Smooth muscle cell (in vitro differentiated cells): Measurements from ENCODE around the gene NEO1. TPM values are rescaled to one million over a fixed set of nuclear protein-coding genes. Genes with fewer than 3 reads are reported as not detected.

ENCODE experiments used
- DNase-seq: peaks from one replicate; lab custom pipeline; 2025; ENCODE audit not compliant: unreplicated experiment; lab: John Stamatoyannopoulos, UW
- H2AFZ ChIP-seq: fragments of 200-600 bp; sonication (generic); 2 replicates; pipeline ENCODE4 v1.6.0; 2016; ENCODE audit warnings: antibody characterized with exemption, low read depth, mild to moderate bottlenecking
- H3F3A ChIP-seq: fragments of 200-600 bp; sonication (generic); 2 replicates; pipeline ENCODE4 v1.6.0; 2017; ENCODE audit warnings: antibody characterized with exemption, low read depth
- H3K27ac ChIP-seq: fragments of 200-600 bp; sonication (generic); 2 replicates; pipeline ENCODE4 v1.5.1; 2016; ENCODE audit warnings: low read depth, mild to moderate bottlenecking
- H3K27me3 ChIP-seq: fragments of 200-600 bp; sonication (generic); 2 replicates; pipeline ENCODE4 v1.6.1; 2016; ENCODE audit warnings: low read depth, mild to moderate bottlenecking
- H3K36me3 ChIP-seq: fragments of 200-600 bp; sonication (generic); 2 replicates; pipeline ENCODE4 v1.5.1; 2016; ENCODE audit warnings: low read depth
- H3K4me1 ChIP-seq: fragments of 200-600 bp; sonication (generic); 2 replicates; pipeline ENCODE4 v1.5.1; 2016; ENCODE audit warnings: low read depth
- H3K4me2 ChIP-seq: fragments of 200-600 bp; sonication (generic); 2 replicates; pipeline ENCODE4 v1.6.0; 2016; ENCODE audit warnings: mild to moderate bottlenecking
- H3K4me3 ChIP-seq: fragments of 200-600 bp; sonication (generic); 2 replicates; pipeline ENCODE4 v1.5.1; 2016; ENCODE audit warnings: mild to moderate bottlenecking
- H3K79me2 ChIP-seq: fragments of 200-600 bp; sonication (generic); 2 replicates; pipeline ENCODE4 v1.6.0; 2016; ENCODE audit warnings: low read depth, mild to moderate bottlenecking
- H3K9ac ChIP-seq: fragments of 200-600 bp; sonication (generic); 2 replicates; pipeline ENCODE4 v1.6.0; 2016; ENCODE audit warnings: low read depth
- H3K9me3 ChIP-seq: fragments of 200-600 bp; sonication (generic); replicated peaks from 2 replicates; pipeline ENCODE4 v1.5.1; 2016; ENCODE audit warnings: low read depth
- H4K20me1 ChIP-seq: fragments of 200-600 bp; sonication (generic); 2 replicates; pipeline ENCODE4 v1.6.0; 2016; ENCODE audit warnings: low read depth
- WGBS: methylation state at CpG from one replicate; pipeline ENCODE4 v1.1.7; 2016; ENCODE audit warnings: low lambda C conversion rate; 5-methylcytosine and 5-hydroxymethylcytosine counted together
- polyA plus RNA-seq: library from polyadenylated mRNA; unstranded; fragments of >200 nt; fragmentation: Nextera tagmentation; extraction: Ambion mirVana; gene quantifications from 2 replicates; pipeline ENCODE4 v1.2.1, GENCODE V29; 2016
- total RNA-seq: library from RNA; depleted of rRNA; stranded (reverse); fragments of >200 nt; gene quantifications from 2 replicates; pipeline ENCODE4 v1.2.3, GENCODE V29; 2014
- TF ChIP-seq, protein P1 (sequence below): fragments of 200-600 bp; sonication (generic); IDR thresholded peaks from 2 replicates; pipeline ENCODE4 v1.5.1; 2017; ENCODE audit warnings: borderline replicate concordance, mild to moderate bottlenecking, antibody characterized with exemption; ENCODE audit not compliant: insufficient read depth, poor library complexity, severe bottlenecking

Gene NEO1
- total and polyA plus RNA-seq, 2 experiments from 2014 or later, result 4.9 to 21.8 TPM

DNA sequence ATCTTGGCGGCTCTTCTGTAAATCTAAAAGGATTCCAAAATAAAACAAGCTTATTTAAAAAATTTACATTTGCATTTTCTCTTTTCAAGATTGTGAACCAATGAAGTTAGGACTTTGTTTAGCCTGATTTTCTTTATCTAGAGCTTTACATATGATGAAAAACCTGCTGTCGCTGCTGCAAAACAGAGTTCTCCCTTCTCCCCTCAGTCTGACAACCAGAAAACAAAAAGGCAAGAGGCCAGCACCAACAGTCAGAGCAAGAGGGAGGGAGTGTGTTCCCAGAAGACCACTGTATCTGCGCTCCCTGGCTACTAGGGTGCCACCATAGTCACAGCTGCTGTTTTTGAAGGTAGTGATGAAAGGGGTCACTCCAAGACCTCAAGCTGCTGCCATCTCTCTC is 33.1 kb upstream of the NEO1 start:
- Histone ChIP-seq H3K9ac (no peak overlapping the region), H3K27me3 (peaks cover 23% of the 10 kb centered on the region), H3K27ac (no peak overlapping the region), H4K20me1 (no peaks in the 10 kb centered on the region), H3F3A (no peaks in the 10 kb centered on the region), H3K4me1 (peaks cover 19% of the 10 kb centered on the region), H3K9me3 (no peaks in the 10 kb centered on the region), H3K36me3 (no peaks in the 10 kb centered on the region), H3K79me2 (no peaks in the 10 kb centered on the region), H3K4me3 (no peak overlapping the region), H2AFZ (no peak overlapping the region), H3K4me2 (no peak overlapping the region)
- no peak for DNase-seq
- TF ChIP-seq, protein P1, sequence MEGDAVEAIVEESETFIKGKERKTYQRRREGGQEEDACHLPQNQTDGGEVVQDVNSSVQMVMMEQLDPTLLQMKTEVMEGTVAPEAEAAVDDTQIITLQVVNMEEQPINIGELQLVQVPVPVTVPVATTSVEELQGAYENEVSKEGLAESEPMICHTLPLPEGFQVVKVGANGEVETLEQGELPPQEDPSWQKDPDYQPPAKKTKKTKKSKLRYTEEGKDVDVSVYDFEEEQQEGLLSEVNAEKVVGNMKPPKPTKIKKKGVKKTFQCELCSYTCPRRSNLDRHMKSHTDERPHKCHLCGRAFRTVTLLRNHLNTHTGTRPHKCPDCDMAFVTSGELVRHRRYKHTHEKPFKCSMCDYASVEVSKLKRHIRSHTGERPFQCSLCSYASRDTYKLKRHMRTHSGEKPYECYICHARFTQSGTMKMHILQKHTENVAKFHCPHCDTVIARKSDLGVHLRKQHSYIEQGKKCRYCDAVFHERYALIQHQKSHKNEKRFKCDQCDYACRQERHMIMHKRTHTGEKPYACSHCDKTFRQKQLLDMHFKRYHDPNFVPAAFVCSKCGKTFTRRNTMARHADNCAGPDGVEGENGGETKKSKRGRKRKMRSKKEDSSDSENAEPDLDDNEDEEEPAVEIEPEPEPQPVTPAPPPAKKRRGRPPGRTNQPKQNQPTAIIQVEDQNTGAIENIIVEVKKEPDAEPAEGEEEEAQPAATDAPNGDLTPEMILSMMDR, result no peak
- WGBS, result 96% methylated on average over 3 of the region's 3 CpGs

DNA sequence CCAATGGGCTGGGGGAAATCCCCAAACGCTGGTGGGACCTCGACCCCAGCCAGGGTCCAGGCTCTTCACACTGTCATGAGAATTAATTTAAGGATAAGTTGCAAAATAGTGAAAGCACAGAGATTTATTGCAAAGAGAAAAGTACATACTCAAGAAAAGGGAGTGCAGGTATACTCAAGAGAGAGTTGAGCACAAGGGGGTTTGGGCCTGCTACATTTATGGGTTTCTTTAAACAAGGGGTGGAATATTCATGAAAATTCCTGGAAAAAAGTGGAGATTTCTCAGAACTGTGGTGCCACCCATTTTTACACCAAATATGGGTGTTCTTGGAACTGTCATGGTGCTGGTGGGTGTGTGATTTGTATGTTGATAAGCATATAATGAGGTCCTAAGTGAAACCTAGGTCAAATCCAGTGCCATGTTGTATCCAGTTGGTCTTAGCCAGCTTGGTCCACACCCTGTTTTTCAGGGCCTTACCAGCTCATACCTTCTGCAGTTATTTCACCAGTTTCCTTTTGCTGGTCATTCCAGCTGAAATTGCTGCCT is 32.6 kb upstream of the NEO1 start:
- Histone ChIP-seq H3K4me1 (peaks cover 19% of the 10 kb centered on the region), H3K27me3 (peaks cover 23% of the 10 kb centered on the region), H3F3A (no peaks in the 10 kb centered on the region), H4K20me1 (no peaks in the 10 kb centered on the region), H3K9ac (no peak overlapping the region), H3K79me2 (no peaks in the 10 kb centered on the region), H3K9me3 (no peaks in the 10 kb centered on the region), H3K36me3 (no peaks in the 10 kb centered on the region), H3K27ac (no peak overlapping the region), H2AFZ (no peak overlapping the region), H3K4me2 (no peak overlapping the region), H3K4me3 (no peak overlapping the region)
- TF ChIP-seq, protein P1, result no peak
- 92% methylated on average over 2 of the region's 2 CpGs for WGBS
- no peak for DNase-seq

DNA sequence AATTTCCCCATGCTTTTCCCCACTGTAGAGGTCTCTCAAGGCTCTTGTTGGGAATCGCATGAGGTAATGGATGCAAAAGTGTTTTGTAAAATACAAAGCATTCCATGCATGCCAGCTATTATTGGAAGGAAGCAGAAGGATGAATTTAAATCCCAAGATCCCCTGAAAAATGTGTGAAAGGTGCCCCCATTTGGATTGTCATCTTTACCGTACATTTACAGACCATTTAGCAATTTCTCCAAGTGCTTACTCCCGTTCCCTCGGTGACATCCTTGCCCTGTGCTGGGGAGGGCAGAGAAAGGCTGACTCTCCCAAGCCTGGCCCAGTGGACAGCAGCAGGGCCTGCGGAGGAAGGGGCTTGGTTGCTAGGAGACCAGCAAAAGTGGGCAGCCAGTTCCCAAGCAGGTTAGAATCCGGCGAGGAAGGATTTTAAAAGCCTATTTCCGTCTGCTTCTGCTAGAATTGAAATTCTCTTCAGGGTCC is 31.1 kb upstream of the NEO1 start:
- H3K27me3 ChIP-seq, result peaks cover 23% of the 10 kb centered on the region
- no peaks in the 10 kb centered on the region for H3K9me3 ChIP-seq
- DNase-seq, result no peak
- no peaks in the 10 kb centered on the region for H3F3A ChIP-seq
- TF ChIP-seq, protein P1, result no peak
- H3K4me3 ChIP-seq, result no peak overlapping the region
- H3K27ac ChIP-seq, result no peak overlapping the region
- no peak overlapping the region for H2AFZ ChIP-seq
- 34% methylated on average over 8 of the region's 8 CpGs for WGBS
- no peak overlapping the region for H3K4me2 ChIP-seq
- H3K4me1 ChIP-seq, result peaks cover 19% of the 10 kb centered on the region
- no peaks in the 10 kb centered on the region for H4K20me1 ChIP-seq
- H3K79me2 ChIP-seq, result no peaks in the 10 kb centered on the region
- H3K36me3 ChIP-seq, result no peaks in the 10 kb centered on the region
- H3K9ac ChIP-seq, result no peak overlapping the region

DNA sequence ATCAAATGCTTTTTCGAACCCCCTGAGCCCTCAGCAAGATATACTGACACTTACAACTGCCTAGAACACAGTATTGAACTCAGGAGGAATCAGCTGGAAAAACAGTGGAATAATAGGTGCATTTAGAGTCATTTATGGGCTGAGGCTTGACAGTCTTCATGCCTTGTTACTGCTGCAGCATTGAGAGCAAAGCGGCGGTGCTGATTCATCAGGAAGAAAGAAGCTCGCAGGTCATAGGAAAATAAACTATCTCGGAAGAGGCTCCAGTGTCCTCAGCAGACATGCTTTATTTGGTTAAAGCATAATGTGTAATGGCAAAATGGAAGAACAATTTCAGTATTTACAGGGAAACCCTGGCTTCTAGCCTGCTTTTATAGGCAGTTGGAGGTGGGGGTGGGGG is 30.1 kb upstream of the NEO1 start:
- Histone ChIP-seq H3K79me2 (no peaks in the 10 kb centered on the region), H3K27ac (no peak overlapping the region), H2AFZ (no peak overlapping the region), H3K4me1 (peaks cover 19% of the 10 kb centered on the region), H3K4me3 (no peak overlapping the region), H3K36me3 (no peaks in the 10 kb centered on the region), H3K9ac (no peak overlapping the region), H3K27me3 (peaks cover 25% of the 10 kb centered on the region), H3K4me2 (peak overlapping the region; percentile 26), H4K20me1 (no peaks in the 10 kb centered on the region), H3K9me3 (no peaks in the 10 kb centered on the region), H3F3A (no peaks in the 10 kb centered on the region)
- WGBS, result 59% methylated on average over 5 of the region's 5 CpGs
- no peak for DNase-seq
- TF ChIP-seq, protein P1, result no peak
